H1 (cell line): ENCODE measurements around the gene THAP4. TPM values are rescaled to one million over a fixed set of nuclear protein-coding genes. Genes with fewer than 3 reads are reported as not detected.

Source experiments
- CHD2 ChIP-seq: IDR thresholded peaks from 2 replicates; pipeline ENCODE4 v1.6.1; 2012; ENCODE audit warnings: low read length, improper control_type of control experiment
- polyA plus RNA-seq, 7 experiments: library from polyadenylated mRNA; depleted of rRNA in 3 of 7; stranded (reverse) in 5 of 7; unstranded in 2 of 7; fragments of >200 nt in 5 of 7; fragments of 200-250 nt in 2 of 7; gene quantifications; 1 replicate in 5 of 7; 2 replicates in 1 of 7; 4 replicates in 1 of 7; pipeline versions ENCODE4 v1.2.1 to v1.2.3, GENCODE V29; 2011 to 2013; ENCODE audit warnings: missing spikeins in 2 of 7, mixed read lengths in 2 of 7
- total RNA-seq: library from RNA; stranded (reverse); fragmentation: NEBNext Ultra II Directional; extraction: Animal tissue kit (Norgen Biotek cat#: 25700); gene quantifications from 2 replicates; pipeline ENCODE4 v1.2.1, GENCODE V29; 2021

The THAP4 gene
- total and polyA plus RNA-seq, 2 of the 8 experiments (the other 6 are each of a cell fraction or from before 2014, with no cell fraction given), result 78.9 to 83.6 TPM

GRCh38 chr2:241555711-241556110 lies 81.2 kb downstream of the THAP4 start (continued):
- TF ChIP-seq CHD2, result no peak
- TF ChIP-seq, all 59 proteins: peak for 0
